Middle frontal gyrus (tissue), 1 donor: ENCODE results near the gene ITGA3.
"Not testable (repeated sequence)": the region's sequence is repeated elsewhere in the genome, so short reads cannot be mapped to it uniquely, and the experiment has no call there.

Source experiments
- DNase-seq: peaks from one replicate; pipeline ENCODE4 v3.0.0-alpha.2; 2015; ENCODE audit warnings: low spot score; ENCODE audit errors: extremely low spot score

The ITGA3 gene

DNA sequence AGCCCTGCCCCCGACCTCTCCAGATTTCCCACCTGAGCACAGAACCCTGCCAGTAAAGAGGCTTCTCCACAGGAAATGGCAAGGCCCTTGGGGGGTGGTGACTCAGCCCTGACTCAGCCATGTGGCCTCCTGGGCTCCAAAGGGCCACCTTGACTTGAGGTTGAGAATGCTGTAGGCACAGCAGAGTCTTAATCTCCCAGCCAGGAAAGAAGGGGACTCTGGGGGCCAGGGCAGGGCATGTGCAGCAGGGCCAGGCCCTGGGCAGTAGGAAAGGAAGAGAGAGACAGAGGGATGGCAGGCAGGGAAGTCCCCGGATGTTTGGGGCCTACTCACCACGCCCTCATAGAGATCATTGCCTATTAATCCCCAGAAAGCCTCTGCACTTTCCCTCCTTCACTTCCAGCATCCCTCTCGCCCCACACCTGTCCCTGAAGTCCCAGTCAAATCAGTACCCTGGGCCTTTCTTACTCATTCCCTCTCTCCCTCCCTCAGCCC, 4.8 kb upstream of the ITGA3 start:
- no peak for DNase-seq

DNA sequence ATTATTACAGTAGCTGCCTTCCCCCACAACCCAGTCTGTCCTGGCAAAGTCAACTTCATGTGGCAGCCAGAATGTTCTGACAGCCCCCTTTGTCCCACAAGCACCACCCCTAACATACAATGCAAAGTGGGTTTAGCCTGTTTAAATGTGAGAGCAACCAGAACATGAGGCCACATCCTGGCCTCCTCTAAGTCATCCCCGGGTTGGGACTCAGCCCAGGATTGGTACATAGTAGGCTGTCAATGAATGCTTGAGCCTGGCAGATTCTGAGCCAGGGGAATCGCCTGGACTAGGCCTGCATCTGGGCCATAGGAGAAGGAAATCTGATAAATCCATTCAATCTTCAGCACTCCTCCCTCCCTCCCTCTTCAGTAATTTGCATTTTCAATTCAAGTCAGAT, 4.3 kb upstream of the ITGA3 start:
- DNase-seq, result no peak

DNA sequence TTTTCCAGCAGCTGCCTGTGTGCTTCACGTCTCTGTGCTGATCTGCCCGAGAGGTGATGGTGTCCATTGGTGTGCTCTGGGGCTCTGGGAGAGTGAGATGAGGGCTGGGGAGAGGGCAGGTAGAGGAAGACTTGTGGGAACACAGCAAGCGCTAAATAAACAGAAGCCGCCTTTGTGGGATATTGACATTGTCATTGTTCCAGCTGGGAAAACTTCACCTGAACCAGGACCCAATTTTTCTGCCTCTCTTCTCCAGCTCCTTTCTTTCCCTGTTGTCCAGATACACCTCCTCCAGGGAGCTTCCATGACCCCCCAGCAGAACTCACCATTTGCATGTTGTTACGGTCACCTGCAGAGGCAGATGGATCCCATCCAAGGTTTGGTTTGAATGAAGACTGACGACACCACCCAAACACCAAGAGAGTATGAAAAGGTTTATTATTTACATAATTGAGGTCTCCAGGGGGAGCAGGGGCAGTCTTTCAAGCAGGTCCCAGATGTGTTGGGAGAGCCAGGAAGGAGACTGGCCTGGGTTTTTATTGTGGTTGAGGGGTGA, 3.6 kb upstream of the ITGA3 start:
- DNase-seq, result no peak

DNA sequence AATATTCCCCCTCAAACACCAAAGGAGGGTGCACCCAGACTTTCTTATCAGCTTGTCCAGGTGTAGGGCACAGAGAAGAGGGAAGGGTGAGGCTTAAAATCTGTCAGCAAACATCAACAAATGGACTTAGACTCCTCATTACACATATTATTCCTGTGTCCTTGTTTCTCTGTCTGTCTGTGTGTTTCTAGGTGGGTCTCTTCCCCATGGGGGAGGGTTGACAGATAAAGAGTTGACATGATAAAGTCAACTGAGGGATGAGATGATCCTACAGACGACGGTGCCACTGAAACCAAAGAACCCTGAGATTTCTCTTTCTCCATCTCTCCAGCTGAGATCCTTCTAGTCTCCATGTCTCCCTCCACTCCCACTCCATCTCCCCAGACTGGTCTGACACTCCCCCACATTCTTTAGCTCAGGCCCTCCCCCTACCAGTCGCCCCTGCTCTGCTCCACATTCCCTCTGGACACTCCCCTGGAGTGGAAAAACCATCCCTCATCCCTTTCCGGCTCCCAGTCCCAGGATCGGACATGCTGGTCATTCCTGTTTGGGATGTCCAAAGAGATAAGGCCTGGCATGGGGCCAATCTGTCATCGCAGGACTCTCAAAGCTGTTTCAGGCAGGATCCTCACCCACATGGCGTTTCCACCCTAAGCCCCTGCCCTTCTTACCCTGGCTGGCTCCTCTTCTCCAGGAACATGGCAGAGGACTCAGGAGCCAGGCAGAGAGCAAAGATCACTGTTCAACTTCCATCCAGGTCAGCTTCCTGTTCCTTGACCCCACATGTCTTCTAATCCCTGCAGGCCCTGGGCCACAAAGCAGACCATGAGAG, 2.9 kb upstream of the ITGA3 start:
- DNase-seq, result no peak

DNA sequence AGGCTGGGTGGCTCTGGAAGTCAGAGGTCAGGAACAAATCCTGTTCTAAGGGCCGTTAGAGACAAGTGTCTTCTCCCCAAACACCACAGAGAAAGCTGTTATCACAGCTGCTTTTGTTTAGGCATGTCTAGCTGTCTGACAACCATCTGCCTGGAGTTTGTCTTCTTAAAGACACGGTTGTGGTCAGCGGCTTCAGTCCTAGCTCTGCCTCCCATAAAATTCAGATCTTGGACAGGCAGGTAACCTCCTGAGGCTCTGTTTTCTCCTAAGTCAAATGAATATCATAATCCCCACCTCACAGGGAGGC, 2.3 kb upstream of the ITGA3 start:
- DNase-seq, result no peak

DNA sequence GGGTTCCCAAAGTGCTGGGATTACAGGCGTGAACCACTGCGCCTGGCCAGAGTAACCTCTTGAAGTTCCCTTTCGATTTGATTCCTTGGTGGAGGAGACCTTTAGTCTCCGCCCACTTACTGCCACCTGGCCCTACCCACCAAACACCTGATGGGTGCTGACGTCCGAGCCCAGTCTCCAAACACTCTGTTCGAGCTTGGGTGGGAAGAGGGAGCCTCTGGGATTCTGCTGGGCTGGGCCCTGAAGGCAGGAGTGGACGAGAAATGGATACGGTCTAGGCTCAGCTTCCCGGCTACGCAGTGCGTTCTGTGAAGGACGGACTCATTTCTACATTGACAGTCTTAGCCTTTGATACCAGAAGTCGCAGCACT, 870 bp upstream of the ITGA3 start:
- peak; percentile 20 for DNase-seq

DNA sequence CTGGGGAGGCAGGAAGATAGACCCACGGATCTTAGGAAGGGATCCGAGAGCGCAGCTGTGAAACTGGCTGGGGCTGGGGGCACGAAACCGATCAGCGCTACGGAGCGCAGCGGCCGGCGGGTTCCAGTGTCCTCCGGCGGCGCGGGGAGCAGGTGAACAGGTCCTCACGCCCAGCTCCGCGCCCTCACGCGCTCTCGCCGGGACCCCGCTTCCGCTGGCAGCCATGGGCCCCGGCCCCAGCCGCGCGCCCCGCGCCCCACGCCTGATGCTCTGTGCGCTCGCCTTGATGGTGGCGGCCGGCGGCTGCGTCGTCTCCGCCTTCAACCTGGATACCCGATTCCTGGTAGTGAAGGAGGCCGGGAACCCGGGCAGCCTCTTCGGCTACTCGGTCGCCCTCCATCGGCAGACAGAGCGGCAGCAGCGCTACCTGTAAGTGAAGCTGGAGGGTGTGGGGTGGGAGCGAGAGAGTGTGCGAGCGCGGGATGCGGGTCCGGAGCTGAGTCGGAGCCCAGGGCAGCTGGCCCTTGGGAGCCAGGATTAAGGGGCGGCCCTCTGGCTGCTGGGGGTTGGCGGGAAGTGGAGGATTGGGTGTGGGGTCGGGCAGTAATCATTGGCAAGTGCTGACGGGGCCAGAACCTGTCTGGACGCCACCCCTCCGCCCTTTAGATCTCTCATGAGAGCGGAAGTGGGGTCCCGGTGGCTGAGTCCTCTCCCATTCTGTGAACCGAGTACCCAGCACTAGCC, 479 bp downstream of the ITGA3 start:
- peak; percentile 32 for DNase-seq

DNA sequence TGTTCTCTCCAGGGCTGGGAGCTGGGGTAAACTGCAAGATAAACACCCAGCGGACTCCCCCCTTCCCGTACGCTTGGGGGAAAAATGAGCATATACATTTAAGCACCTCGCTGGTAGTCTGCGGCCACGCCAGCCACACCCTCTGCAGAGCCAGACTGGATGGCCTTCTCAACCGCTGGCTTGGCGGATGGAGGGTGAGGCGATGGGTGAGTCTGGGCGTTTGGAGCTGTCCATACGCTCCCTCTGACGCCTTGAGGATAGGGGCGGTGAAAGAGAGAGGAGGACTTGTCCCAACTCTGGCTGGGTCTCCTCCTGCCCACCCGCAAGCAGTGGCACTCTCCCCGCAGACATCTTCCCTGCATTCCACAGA, 1.0 kb downstream of the ITGA3 start:
- DNase-seq, result no peak

DNA sequence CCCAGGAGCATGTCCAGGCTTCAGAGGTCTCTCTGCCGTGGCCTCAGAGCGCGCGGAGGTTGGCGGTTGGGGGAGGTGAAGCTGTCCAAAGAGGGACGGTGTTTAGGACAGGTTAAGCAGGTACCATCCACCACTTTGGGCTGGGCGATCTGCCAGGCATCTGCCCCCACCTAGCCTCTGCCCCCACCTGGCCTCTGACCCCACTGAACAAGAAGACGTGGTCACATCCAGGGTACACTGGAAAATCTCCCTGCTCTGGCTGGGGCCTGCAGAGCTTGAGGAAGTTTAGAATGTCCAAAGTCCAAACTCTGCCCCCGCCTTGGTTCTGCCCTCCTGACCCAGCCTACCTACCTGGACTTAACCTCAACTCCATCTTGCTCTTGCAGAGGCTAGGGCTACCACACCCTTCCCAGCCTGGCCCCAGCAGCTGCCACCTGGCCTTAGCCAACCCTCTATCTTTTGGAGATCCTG, 1.6 kb downstream of the ITGA3 start:
- DNase-seq, result no peak

DNA sequence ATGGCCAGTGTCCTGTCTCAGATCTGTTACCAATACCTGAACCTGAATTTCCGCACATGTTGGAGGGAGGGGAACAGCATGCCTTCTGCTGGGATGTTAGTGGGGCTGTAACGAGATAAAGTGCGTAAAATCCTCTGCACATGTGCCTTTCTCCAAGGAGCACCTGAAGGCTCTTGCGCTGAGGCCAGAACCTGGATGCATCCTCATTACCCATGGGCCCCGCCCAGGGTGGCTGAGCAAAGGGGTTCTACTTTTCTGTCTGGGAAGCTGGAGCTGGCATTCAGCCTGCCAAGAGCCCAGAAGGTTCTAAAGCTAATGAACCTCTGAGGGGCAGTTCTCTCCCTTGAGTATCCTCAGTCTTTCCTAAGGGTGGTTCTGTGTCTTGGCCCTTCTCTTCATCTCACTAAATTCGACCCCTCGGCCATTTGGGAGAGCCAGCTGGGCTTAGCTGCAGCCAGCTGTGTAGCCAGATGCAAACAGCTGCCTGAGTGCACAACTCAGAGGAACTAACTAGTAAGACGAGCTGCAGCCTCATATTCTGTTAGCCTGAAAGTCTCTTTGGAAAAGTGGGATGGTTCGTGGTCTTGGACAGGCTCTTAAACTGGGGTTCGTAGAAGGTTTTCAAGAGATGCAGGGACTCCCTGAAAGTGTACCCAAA, 2.5 kb downstream of the ITGA3 start:
- no peak for DNase-seq

DNA sequence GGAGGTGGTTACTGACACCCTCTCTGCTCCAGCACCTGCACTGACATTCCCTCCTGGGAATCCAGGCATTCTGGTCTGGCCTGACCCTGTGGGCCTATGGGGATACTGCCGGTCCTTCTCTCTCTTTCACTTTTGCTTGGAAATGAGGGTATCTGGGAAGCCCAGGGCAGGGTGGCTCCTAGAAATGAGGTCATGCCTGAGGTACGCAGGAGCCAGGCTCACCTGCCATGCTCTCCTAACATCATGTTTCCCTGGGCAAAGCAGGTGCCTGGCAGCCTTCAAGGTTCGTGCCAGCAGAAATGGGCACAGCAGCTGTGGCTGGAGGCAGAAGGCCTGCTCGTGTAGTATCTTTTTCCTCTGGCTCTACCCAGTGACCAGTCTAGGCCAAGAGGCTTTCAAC, 3.3 kb downstream of the ITGA3 start:
- no peak for DNase-seq

DNA sequence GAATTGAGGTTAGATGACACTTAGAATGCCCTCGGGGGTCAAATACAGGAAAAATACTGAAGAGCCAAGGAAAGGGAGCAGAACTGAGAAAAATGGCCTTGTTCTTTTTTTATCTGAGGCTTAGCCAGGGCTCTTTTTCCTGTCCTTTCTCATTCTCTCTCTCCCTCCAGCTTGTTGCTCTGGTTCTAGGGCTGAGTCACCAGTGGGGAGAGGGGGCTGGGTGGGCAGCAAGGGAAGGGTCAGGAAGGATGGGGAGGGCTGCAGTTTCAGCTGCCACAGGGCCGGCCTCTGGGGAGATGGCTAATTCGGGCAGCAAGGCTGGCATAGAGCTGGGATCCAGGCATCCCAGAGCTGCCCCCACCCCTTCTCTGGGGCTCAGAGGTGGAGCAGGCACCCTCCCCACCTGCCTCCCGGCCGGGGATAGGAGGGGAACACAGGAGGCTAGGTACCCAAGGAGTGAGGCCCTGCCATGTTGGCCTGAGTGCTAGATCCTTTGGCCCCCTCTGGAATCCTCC, 3.9 kb downstream of the ITGA3 start:
- DNase-seq, result no peak

DNA sequence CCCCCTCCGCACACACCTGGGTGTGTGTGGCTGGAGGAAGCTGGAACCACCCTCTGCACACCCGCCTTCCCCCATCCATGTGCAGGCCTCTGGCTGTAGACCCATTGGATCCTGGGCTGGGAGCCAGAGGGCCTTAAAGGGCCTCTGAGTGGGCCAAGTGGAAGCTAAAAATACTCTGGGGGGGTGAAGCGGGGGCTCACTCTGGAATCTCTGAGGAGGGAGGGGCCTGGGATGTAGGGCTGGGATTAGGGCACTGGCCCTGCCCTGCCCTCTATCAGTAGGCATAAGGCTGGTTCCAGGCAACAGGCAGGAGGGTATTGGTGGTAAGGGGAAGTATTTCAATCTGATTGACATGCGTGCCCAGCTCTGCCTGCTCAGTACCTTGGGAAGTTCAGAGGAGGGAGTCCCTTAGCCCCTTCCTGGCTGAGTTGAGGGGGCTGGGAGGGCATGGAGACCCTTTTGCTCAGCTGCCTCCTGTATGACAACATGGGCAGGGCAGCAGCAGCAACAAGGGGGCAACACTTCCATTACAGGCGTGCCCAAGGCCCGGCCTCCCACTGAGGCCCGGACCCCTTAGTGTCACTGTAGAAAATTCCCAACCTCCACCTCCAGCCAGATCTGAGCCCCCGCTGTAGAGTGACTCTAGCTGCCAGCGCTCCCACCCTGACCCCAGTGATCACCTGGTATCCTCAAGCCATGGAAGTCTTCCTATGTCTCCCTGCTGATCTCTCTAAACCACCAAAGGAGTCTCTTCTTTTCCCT, 5.2 kb downstream of the ITGA3 start:
- no peak for DNase-seq

DNA sequence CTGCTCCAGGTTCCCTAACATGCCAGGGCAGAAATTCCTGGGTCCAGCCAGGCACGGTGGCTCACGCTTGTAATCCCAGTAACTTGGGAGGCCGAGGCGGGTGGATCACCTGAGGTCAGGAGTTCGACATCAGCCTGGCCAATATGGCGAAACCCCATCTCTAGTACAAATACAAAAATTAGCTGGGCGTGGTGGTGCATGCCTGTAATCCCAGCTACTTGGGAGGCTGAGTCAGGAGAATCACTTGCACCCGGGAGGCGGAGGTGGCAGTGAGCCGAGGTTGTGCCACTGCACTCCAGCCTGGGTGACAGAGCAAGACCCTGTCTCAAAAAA, 5.8 kb downstream of the ITGA3 start:
- not testable (repeated sequence) for DNase-seq

DNA sequence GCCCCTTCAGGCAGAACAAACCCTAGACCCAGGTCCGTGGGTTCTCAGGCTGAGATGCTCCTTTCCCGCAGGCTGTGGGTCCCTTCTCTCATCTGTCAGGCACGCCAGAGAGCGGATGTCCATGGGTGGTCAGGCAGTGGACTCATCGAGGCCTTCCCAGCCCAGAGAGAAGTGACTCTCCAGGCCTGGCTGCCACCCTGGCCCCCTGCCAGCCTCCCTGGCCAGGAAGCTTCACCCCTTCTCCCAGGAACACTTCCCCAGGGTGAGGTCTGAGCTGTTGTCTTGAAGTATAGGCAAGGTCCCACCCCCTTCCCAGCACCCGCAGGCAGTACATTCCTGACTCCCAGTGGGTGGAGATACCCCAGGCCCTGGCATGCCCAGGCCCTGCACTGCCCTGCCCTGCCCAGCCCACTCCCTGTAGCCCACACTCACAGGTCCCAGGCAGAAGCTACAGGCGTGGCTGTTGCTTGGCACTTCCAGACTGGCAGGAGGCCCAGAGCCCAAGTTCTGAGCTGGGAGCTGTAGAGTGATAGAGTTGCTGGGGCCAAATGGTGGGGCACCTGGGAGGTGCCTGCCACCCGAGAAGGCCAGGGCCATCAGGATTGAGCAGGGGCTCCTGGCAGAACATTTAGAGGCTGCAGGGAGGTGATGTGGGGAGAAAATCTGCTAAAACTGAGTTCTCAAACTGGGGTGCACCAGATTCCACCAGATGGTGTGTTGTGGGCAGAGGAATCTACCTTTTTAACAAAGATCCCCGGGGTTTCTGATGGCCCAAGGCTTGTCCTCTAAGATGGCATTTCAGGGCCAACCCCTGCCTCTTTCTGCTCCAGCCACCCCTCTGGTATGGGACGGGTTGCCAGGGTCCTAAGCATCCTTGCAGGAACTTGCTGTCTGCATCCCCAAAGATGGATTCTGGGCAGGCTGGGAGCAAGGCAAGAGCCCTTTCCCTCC, 6.7 kb downstream of the ITGA3 start:
- no peak for DNase-seq

DNA sequence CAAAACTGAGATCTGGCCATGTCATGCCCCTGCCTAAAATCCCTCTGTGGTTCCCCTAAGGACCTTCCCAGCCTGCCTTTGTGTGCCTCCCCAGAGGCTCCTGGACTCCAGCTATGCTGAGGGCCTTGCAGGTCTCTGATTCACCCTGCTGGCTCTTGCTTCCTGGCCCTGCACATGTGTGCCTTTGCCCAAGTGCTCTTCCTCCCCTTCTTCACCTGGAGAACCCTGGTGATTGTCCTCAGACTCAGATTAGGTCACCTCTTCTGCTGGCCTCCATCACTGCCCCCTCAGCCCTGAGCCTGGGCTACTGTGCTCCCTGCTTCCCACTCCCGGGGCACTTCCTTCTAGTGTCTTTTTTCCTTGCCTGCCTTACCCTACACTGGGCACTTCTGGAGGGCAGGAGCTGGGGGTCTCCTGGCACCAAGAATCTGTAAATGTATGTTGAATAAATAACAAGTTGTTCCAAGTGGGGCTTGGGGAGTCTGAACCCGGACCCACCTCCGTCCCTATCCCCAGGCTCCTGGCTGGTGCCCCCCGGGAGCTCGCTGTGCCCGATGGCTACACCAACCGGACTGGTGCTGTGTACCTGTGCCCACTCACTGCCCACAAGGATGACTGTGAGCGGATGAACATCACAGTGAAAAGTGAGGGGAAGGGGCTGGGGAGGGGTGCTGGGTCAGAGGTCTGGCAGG, 7.8 kb downstream of the ITGA3 start:
- no peak for DNase-seq

DNA sequence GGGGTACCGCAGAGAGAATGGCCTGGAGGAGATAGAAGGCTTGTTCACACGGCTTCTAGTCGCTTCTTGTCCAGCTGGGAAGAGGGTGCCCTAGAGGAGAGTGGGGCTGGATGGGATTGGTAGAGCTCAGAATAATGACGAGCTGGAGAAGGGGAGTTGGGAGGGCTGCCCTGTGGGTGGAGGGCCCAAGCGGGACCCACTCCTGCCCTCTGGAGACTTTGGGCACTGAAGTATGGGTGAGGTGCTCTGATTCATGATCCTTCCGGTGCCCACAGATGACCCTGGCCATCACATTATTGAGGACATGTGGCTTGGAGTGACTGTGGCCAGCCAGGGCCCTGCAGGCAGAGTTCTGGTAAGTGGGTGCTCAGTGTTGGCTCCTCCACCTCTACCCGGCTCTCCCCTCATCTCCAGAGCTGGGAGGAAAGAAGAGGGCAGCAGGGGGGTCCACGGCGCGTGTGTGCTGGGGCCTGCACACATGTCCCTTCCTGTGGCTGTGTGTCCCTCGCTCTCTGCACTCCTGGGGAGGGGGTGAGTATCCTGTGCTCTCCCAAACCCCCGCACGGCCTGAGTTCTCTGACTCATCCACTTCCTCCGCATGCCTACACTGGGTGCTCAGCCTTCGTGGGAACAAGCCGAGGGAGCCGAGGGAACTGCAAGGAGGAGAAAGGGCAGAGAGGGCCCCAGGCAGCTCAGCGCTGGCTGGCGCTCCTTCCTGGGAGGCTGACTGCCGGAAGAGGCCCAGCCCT, 8.5 kb downstream of the ITGA3 start:
- DNase-seq, result no peak

DNA sequence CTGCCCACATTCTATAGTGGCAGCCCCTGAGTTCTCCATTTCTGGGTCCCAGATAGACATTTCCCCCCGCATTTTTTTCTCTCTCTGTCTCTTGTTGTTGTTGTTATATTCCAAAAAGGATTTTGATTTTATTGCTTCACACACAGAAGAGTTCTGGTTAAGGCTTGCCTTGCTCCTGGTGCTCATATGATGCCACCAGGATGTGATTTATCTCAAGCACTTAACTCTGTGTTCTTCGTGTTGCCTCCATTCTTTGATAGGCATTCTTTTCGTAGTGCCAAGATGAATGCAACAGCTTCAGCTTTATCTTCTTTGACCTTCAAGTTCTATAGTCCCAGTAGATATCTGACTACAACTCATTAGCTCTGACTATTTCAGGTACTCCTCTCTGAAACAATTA, 9.1 kb downstream of the ITGA3 start:
- DNase-seq, result no peak

DNA sequence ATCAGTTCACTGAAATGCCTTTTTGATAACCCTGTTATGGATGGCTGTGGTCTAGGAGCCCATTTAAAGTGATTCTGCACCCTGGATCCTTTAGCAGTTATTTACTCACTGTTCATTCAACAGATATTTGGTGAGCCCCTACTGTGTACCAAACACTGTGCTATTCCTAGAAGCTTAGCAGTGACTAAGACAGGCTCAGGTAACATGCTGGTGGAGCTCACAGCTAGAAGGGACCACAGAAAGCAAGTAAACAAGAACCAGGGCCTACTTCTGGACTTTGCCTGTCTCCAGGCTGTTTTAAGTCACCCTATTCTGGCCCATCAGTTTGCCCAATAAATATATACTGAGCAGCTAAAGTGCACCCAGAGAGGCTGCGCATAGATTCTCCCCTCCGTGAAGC, 11.1 kb downstream of the ITGA3 start:
- no peak for DNase-seq
